ENCODE data around the gene PHAF1. TPM values are rescaled to one million over a fixed set of nuclear protein-coding genes. Genes with fewer than 3 reads are reported as not detected.

PHAF1 gene
- total RNA-seq, 1 experiment from 2014 or later, result 34.4 TPM

GRCh38 chr16:67114793-67115192 lies 5.1 kb downstream of the PHAF1 start:
- Mint-ChIP-seq H3K4me3 (ENCODE audit: unreplicated experiment) (no peak overlapping the region), H3K27me3 (ENCODE audit: insufficient read depth, unreplicated experiment) (no peaks in the 10 kb centered on the region), H3K9me3 (ENCODE audit: unreplicated experiment) (no peaks in the 10 kb centered on the region), H3K36me3 (ENCODE audit: insufficient read depth, unreplicated experiment) (peaks cover 44% of the 10 kb centered on the region), H3K27ac (ENCODE audit: unreplicated experiment) (no peak overlapping the region), H3K4me1 (ENCODE audit: low read depth, unreplicated experiment) (peaks cover 33% of the 10 kb centered on the region)
- peaks cover 36% of the 10 kb centered on the region for H3K4me1 ChIP-seq
- TF ChIP-seq CTCF (IDR thresholded peaks at IDR 0.05; ENCODE audit: insufficient read depth in 1 of 2, low read depth in 1 of 2, low read length in 1 of 2, severe bottlenecking in 1 of 2, unreplicated experiment in 1 of 2), result no peak
- H3K36me3 ChIP-seq (ENCODE audit: control insufficient read depth, insufficient read depth, low read length), result 0 out of 2 replicates have a peak, but pooled peaks cover 2% of the 10 kb centered on the region
- CTCF ChIA-PET, result no interaction called here
- H3K9me3 ChIP-seq, result no peaks in the 10 kb centered on the region
- no peak for DNase-seq
- POLR2A ChIA-PET, result no interaction called here
- no peaks in the 10 kb centered on the region for H3K27me3 ChIP-seq (replicated peaks; ENCODE audit: control insufficient read depth, insufficient read depth, low read length)
- intact Hi-C loops (cut with micrococcal nuclease; ENCODE audit: unreplicated experiment), result no loop called here
- BruUV-seq (replicated peaks), result no TSS peak
- H3K4me3 ChIP-seq (ENCODE audit: low read depth, low read length), result no peak overlapping the region

- BruUV-seq (replicated peaks), result no TSS peak
- Mint-ChIP-seq H3K27me3 (ENCODE audit: insufficient read depth, unreplicated experiment) (no peaks in the 10 kb centered on the region), H3K36me3 (ENCODE audit: insufficient read depth, unreplicated experiment) (peaks cover 37% of the 10 kb centered on the region), H3K9me3 (ENCODE audit: unreplicated experiment) (no peaks in the 10 kb centered on the region), H3K4me1 (ENCODE audit: low read depth, unreplicated experiment) (peaks cover 33% of the 10 kb centered on the region), H3K4me3 (ENCODE audit: unreplicated experiment) (no peak overlapping the region), H3K27ac (ENCODE audit: unreplicated experiment) (no peak overlapping the region)
- no peak overlapping the region for H3K4me3 ChIP-seq (ENCODE audit: low read depth, low read length)
- H3K4me1 ChIP-seq, result peaks cover 35% of the 10 kb centered on the region
- H3K36me3 ChIP-seq (ENCODE audit: control insufficient read depth, insufficient read depth, low read length), result 0 out of 2 replicates have a peak, but pooled peaks cover 2% of the 10 kb centered on the region
- POLR2A ChIA-PET, result no interaction called here
- H3K9me3 ChIP-seq, result no peaks in the 10 kb centered on the region
- CTCF ChIA-PET, result interaction anchor here (0.6 to 1.4 kb wide), 2 partner anchors 12 to 138 kb away, joined by 3 to 5 read pairs; no protein-coding TSS in a partner anchor
- no peak for DNase-seq
- intact Hi-C loops (cut with micrococcal nuclease; ENCODE audit: unreplicated experiment), result no loop called here
- H3K27me3 ChIP-seq (replicated peaks; ENCODE audit: control insufficient read depth, insufficient read depth, low read length), result no peaks in the 10 kb centered on the region
- no peak for TF ChIP-seq CTCF (IDR thresholded peaks at IDR 0.05; ENCODE audit: insufficient read depth in 1 of 2, low read depth in 1 of 2, low read length in 1 of 2, severe bottlenecking in 1 of 2, unreplicated experiment in 1 of 2)
These were observed 5.9 kb downstream of the PHAF1 start for GRCh38 chr16:67115639-67116038.

GRCh38 chr16:67116388-67117311 lies 6.9 kb downstream of the PHAF1 start:
- no peaks in the 10 kb centered on the region for H3K9me3 Mint-ChIP-seq (ENCODE audit: unreplicated experiment)
- no peak for DNase-seq
- Histone ChIP-seq H3K4me3 (ENCODE audit: low read depth, low read length) (no peak overlapping the region), H3K9me3 (no peaks in the 10 kb centered on the region), H3K4me1 (peaks cover 25% of the 10 kb centered on the region), H3K27me3 (replicated peaks; ENCODE audit: control insufficient read depth, insufficient read depth, low read length) (no peaks in the 10 kb centered on the region), H3K36me3 (ENCODE audit: control insufficient read depth, insufficient read depth, low read length) (0 out of 2 replicates have a peak, but pooled peaks cover 2% of the 10 kb centered on the region)
- no peak overlapping the region for H3K4me3 Mint-ChIP-seq (ENCODE audit: unreplicated experiment)
- no peaks in the 10 kb centered on the region for H3K27me3 Mint-ChIP-seq (ENCODE audit: insufficient read depth, unreplicated experiment)
- no TSS peak for BruUV-seq (replicated peaks)
- H3K4me1 Mint-ChIP-seq (ENCODE audit: low read depth, unreplicated experiment), result peaks cover 33% of the 10 kb centered on the region
- POLR2A ChIA-PET, result no interaction called here
- TF ChIP-seq CTCF (IDR thresholded peaks at IDR 0.05; ENCODE audit: insufficient read depth in 1 of 2, low read depth in 1 of 2, low read length in 1 of 2, severe bottlenecking in 1 of 2, unreplicated experiment in 1 of 2), result no peak
- CTCF ChIA-PET, result interaction anchor here (0.7 to 1.4 kb wide), 3 partner anchors 13 to 99 kb away, joined by 3 to 5 read pairs (median 3); no protein-coding TSS in a partner anchor
- intact Hi-C loops (cut with micrococcal nuclease; ENCODE audit: unreplicated experiment), result no loop called here
- peaks cover 37% of the 10 kb centered on the region for H3K36me3 Mint-ChIP-seq (ENCODE audit: insufficient read depth, unreplicated experiment)
- no peak overlapping the region for H3K27ac Mint-ChIP-seq (ENCODE audit: unreplicated experiment)

Measured in Caco-2 (cell line).